Natural killer cell treated with Interleukin-12 subunit alpha and Interleukin-12 subunit beta and Interleukin-15 and Interleukin-18, amount 100 ng/mL, for 72 hours (primary cell): Measurements from ENCODE around the gene HBEGF. TPM values are rescaled to one million over a fixed set of nuclear protein-coding genes. Genes with fewer than 3 reads are reported as not detected.

Source experiments
- ATAC-seq, 2 donors: fragments of 150-1000 bp; cut with Tn5 transposase in 1 of 2; sonication (Bioruptor Pico), chemical (Tn5 transposase) in 1 of 2; 2 replicates each; pipeline ENCODE4 v1.10.0; 2021
- DNase-seq: peaks from one replicate; pipeline ENCODE4 v3.0.0; 2022; ENCODE audit warnings: low spot score
- H3K27ac Mint-ChIP-seq, 2 donors: 1 replicate in 1 of 2; 2 replicates in 1 of 2; pipeline ENCODE4 v1.8.0; 2022; ENCODE audit warnings: mixed read lengths in 2 of 2, mild to moderate bottlenecking in 1 of 2, moderate library complexity in 1 of 2
- H3K27me3 Mint-ChIP-seq, 2 donors: 1 replicate in 1 of 2; 2 replicates in 1 of 2; pipeline ENCODE4 v1.8.0; 2022; ENCODE audit warnings: mixed read lengths in 2 of 2
- H3K36me3 Mint-ChIP-seq: one replicate; pipeline ENCODE4 v1.8.0; 2022; ENCODE audit warnings: mixed read lengths
- H3K4me1 Mint-ChIP-seq, 2 donors: 1 replicate in 1 of 2; 2 replicates in 1 of 2; pipeline ENCODE4 v1.8.0; 2022; ENCODE audit warnings: low read depth in 2 of 2, mixed read lengths in 2 of 2, mild to moderate bottlenecking in 1 of 2
- H3K4me3 Mint-ChIP-seq: one replicate; pipeline ENCODE4 v1.8.0; 2022; ENCODE audit warnings: mixed read lengths
- H3K9me3 Mint-ChIP-seq: 2 replicates; pipeline ENCODE4 v1.8.0; 2022; ENCODE audit warnings: mixed read lengths
- total RNA-seq, 2 donors: library from RNA; stranded (reverse); gene quantifications; one replicate each; pipeline ENCODE4 v1.2.3, GENCODE V29; 2022

Gene HBEGF
- total RNA-seq, 2 donors from 2014 or later = 56.0 to 63.0 TPM

GRCh38 chr5:140365941-140366340 lies 19.5 kb upstream of the HBEGF start:
- Mint-ChIP-seq H3K4me1 (peaks cover 5 to 7% of the 10 kb centered on the region in 2 donors), H3K4me3 (no peak overlapping the region), H3K9me3 (no peaks in the 10 kb centered on the region), H3K36me3 (no peaks in the 10 kb centered on the region), H3K27me3 (no peaks in the 10 kb centered on the region), H3K27ac (no peak overlapping the region)
- no peak for DNase-seq
- no peak for ATAC-seq

DNA sequence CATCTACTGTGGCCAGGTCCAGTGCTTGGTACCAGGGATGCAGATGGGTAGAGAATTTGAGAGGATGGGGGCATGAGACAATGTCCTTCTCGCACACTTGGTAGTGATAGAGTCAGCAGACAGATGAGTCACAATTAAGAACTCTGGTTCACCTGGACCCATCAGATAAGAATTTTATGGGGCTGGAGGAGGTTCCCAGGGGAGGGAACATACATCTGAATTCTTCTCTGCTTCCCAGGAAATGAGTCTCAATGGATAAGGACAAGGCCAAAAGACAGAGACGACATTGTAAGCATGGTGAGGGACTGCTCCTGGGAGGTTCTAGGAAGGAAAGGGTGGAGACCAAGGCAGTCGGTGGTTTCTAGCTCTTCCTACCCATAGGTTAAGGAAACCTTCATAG lies 18.9 kb upstream of the HBEGF start:
- H3K36me3 Mint-ChIP-seq = no peaks in the 10 kb centered on the region
- H3K9me3 Mint-ChIP-seq = no peaks in the 10 kb centered on the region
- ATAC-seq (no peak), DNase-seq (no peak)
- peaks cover 5 to 7% of the 10 kb centered on the region in 2 donors for H3K4me1 Mint-ChIP-seq
- H3K27me3 Mint-ChIP-seq = no peaks in the 10 kb centered on the region
- H3K4me3 Mint-ChIP-seq = no peak overlapping the region
- H3K27ac Mint-ChIP-seq = no peak overlapping the region

- H3K9me3 Mint-ChIP-seq = no peaks in the 10 kb centered on the region
- H3K27me3 Mint-ChIP-seq = no peaks in the 10 kb centered on the region
- no peak overlapping the region for H3K27ac Mint-ChIP-seq
- H3K4me3 Mint-ChIP-seq = no peak overlapping the region
- DNase-seq = no peak
- ATAC-seq = no peak
- H3K4me1 Mint-ChIP-seq = peaks cover 5 to 7% of the 10 kb centered on the region in 2 donors
- H3K36me3 Mint-ChIP-seq = no peaks in the 10 kb centered on the region
Observed at GRCh38 chr5:140364472-140364765, 18.0 kb upstream of the HBEGF start.

GRCh38 chr5:140363631-140364471 lies 17.4 kb upstream of the HBEGF start:
- Mint-ChIP-seq H3K9me3 (no peaks in the 10 kb centered on the region), H3K36me3 (no peaks in the 10 kb centered on the region), H3K4me3 (peak overlapping the region; percentile 71), H3K4me1 (peaks cover 5 to 7% of the 10 kb centered on the region in 2 donors), H3K27ac (no peak overlapping the region), H3K27me3 (no peaks in the 10 kb centered on the region)
- DNase-seq (no peak), ATAC-seq (no peak)

DNA sequence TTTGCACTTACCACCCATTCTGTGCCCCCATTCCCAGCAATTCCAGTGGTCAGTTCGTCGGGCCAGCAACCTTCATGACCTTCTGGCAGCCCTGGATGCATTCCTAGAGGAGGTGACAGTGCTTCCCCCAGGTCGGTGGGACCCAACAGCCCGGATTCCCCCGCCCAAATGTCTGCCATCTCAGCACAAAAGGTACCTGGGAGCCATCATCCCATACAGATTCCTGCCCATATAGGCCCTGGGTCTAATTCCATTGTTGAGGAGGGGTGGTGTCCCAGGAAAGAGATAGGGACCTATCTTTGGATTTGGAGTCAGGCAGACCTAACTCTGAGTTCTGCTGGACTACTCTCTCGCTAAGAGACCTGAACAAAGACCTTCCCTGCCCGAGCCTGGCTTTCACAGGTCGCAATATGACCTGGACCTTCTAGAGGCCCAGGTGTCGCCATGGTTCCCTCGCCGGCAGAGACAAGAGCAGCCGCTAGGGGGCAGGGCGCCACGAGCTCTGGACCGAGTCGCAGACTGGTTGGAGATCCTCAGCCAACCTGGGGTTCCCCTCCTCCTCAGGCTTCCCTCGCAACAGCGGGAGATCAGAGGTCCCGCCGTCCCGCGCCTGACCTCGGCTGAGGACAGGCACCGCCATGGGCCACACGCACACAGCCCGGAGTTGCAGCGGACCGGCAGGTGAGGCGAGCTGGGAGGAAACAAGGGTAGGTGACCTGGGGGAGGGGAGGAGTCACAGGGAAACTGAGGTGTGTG lies 16.6 kb upstream of the HBEGF start:
- no peak overlapping the region for H3K27ac Mint-ChIP-seq
- peaks cover under 1 to 4% of the 10 kb centered on the region in 2 donors for H3K27me3 Mint-ChIP-seq
- H3K36me3 Mint-ChIP-seq = no peaks in the 10 kb centered on the region
- peak overlapping the region; percentile 71 for H3K4me3 Mint-ChIP-seq
- DNase-seq = peak; percentile 86
- peak; percentile 84 to 89 for ATAC-seq
- H3K9me3 Mint-ChIP-seq = no peaks in the 10 kb centered on the region
- peaks cover 5 to 7% of the 10 kb centered on the region in 2 donors for H3K4me1 Mint-ChIP-seq

DNA sequence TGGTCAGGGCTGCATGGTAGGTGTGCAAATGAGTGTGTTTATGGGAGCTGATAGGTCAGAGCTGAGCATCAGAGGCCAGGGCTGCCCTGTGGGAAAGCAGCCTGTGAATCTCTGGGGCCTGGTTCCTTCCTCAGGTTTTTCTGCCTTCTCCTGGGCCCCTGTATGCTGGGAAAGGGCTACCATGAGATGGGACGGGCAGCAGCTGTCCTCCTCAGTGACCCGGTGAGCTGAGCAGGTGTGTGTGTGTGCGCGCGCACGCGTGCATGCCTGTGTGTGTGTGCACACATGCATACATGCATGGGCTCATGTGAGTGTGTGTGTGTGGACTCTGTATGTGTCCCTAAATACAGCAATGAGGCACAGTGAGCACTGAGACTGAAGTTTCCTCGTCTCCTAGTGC lies 15.9 kb upstream of the HBEGF start:
- no peak for ATAC-seq
- no peaks in the 10 kb centered on the region for H3K9me3 Mint-ChIP-seq
- DNase-seq = no peak
- peaks cover 12 to 13% of the 10 kb centered on the region in 2 donors for H3K4me1 Mint-ChIP-seq
- no peak overlapping the region for H3K4me3 Mint-ChIP-seq
- H3K27ac Mint-ChIP-seq = no peak overlapping the region
- no peaks in the 10 kb centered on the region for H3K36me3 Mint-ChIP-seq
- H3K27me3 Mint-ChIP-seq = peaks cover 6 to 7% of the 10 kb centered on the region in 2 donors

DNA sequence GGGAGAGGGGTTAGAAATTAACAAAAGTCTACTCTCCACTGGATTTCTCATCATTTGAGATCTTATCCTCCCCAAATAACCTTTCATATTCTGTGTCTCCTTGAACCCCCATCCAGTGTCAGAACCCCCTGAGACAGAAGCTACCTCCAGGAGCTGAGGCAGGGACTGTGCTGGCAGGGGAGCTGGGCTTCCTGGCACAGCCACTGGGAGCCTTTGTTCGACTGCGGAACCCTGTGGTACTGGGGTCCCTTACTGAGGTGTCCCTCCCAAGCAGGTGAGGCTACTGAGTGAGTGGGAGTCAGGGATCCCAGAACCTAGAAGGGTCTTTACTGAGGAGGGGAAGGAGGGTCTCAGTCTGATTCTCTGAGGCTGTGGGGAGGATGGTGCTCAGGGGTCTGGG lies 15.5 kb upstream of the HBEGF start:
- Mint-ChIP-seq H3K9me3 (no peaks in the 10 kb centered on the region), H3K4me1 (peaks cover 14 to 15% of the 10 kb centered on the region in 2 donors), H3K27ac (no peak overlapping the region), H3K27me3 (peaks cover 6 to 7% of the 10 kb centered on the region in 2 donors), H3K4me3 (no peak overlapping the region), H3K36me3 (no peaks in the 10 kb centered on the region)
- ATAC-seq (no peak), DNase-seq (no peak)

DNA sequence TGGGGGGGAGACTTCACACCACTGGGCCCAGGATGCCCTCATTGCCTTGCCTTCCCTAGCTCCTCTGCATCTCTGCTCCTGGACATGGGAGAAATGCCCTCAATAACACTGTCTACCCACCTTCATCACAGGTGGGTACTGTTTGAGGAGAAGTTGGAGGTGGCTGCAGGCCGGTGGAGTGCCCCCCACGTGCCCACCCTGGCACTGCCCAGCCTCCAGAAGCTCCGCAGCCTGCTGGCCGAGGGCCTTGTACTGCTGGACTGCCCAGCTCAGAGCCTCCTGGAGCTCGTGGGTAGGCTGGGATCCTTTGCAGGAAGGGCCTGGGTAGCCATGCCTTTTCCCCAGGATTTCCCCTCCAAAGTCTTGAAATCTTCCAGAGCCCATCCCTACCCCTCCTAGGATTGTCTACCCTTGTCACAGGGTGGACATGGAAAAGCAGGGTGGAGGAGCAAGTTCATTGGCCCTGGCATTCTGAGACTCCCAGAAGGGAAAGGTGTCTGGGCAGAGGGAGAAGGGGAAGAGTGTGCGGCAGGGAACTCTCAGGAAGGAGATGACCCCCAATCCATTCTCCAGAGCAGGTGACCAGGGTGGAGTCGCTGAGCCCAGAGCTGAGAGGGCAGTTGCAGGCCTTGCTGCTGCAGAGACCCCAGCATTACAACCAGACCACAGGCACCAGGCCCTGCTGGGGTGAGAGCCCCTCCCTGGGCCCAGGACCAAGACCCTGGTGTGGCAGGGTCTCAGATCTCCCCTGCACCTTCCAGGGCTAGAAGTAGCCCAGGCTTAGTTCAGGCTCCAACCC lies 14.5 kb upstream of the HBEGF start:
- ATAC-seq = no peak
- no peak overlapping the region for H3K4me3 Mint-ChIP-seq

GRCh38 chr5:140360101-140360500 lies 13.7 kb upstream of the HBEGF start, which contains the start of gene SLC4A9:
TSS of gene SLC4A9 (plus strand) at chr5:140360194. CDS start at chr5:140360237, 43 bp downstream.
- no peak within 1 kb of the TSS for H3K27ac Mint-ChIP-seq
- H3K4me3 Mint-ChIP-seq = no peak within 1 kb of the TSS
- peaks cover 14 to 15% of the 10 kb centered on the region in 2 donors for H3K4me1 Mint-ChIP-seq
- peaks cover 6 to 7% of the 10 kb centered on the region in 2 donors for H3K27me3 Mint-ChIP-seq
- no peaks in the 10 kb centered on the region for H3K9me3 Mint-ChIP-seq
- ATAC-seq = no peak
- H3K36me3 Mint-ChIP-seq = no peaks in the 10 kb centered on the region
- DNase-seq = peak; percentile 29

More for the DNA sequence above, 14.5 kb upstream of the HBEGF start:
- Mint-ChIP-seq H3K27me3 (peaks cover 6 to 7% of the 10 kb centered on the region in 2 donors), H3K36me3 (no peaks in the 10 kb centered on the region), H3K27ac (no peak overlapping the region), H3K9me3 (no peaks in the 10 kb centered on the region), H3K4me1 (peaks cover 14 to 15% of the 10 kb centered on the region in 2 donors)
- peak; percentile 54 for DNase-seq

DNA sequence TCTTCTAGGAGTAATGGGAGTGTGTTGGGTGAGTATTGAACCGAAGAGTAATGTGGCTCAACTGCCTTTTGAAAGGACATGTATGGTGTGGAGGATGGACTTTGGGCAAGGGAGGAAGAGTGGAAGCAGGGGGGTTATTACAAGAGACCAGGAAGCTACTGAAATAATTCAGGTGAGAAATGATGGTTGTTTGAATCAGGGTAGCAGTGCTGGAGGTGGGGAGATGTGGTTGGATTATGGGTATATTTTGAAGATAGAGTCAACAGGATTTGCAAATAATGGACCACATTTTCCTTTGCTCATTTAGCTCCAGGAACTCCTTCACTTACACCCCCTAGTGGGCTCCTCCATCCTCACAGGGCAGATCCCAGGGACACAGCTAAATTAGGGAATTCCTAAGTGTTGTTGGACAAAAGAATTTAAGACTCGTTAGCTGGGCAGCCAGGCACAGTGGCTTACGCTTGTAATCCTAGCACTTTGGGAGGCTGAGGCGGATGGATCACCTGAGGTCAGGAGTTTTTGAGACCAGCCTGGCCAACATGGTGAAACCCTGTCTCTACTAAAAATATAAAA lies 12.4 kb upstream of the HBEGF start:
- ATAC-seq (no peak), DNase-seq (peak; percentile 49)
- Mint-ChIP-seq H3K9me3 (no peaks in the 10 kb centered on the region), H3K4me1 (peaks cover 14 to 15% of the 10 kb centered on the region in 2 donors), H3K27me3 (peaks cover 7 to 11% of the 10 kb centered on the region in 2 donors), H3K36me3 (no peaks in the 10 kb centered on the region), H3K27ac (no peak overlapping the region), H3K4me3 (no peak overlapping the region)

- DNase-seq (peak; percentile 80), ATAC-seq (peak; percentile 91 to 93)
- H3K36me3 Mint-ChIP-seq = no peaks in the 10 kb centered on the region
- H3K4me1 Mint-ChIP-seq = peaks cover 10% of the 10 kb centered on the region in 2 donors
- no peaks in the 10 kb centered on the region for H3K9me3 Mint-ChIP-seq
- peaks cover 7 to 11% of the 10 kb centered on the region in 2 donors for H3K27me3 Mint-ChIP-seq
- peak overlapping the region; percentile 3 to 59 for H3K27ac Mint-ChIP-seq
- peak overlapping the region; percentile 63 for H3K4me3 Mint-ChIP-seq
Observed at GRCh38 chr5:140357726-140358093, 11.3 kb upstream of the HBEGF start.

- peak; percentile 47 to 52 for ATAC-seq
- no peak for DNase-seq
- Mint-ChIP-seq H3K27me3 (peaks cover 7 to 11% of the 10 kb centered on the region in 2 donors), H3K36me3 (no peaks in the 10 kb centered on the region), H3K4me3 (peak overlapping the region; percentile 63), H3K27ac (peak overlapping the region; percentile 3 to 59), H3K9me3 (no peaks in the 10 kb centered on the region), H3K4me1 (peaks cover 10% of the 10 kb centered on the region in 2 donors)
Observed at GRCh38 chr5:140356853-140357725, 10.7 kb upstream of the HBEGF start.
